Uterus (tissue), 4 donors: ENCODE results near the gene SNCAIP. TPM values are rescaled to one million over a fixed set of nuclear protein-coding genes. Genes with fewer than 3 reads are reported as not detected.

ENCODE experiments used
- DNase-seq, 2 donors: peaks; one replicate each; pipeline ENCODE4 v3.0.0-alpha.2; 2019 to 2020
- H3K27ac ChIP-seq, 2 donors: fragments of 200-600 bp; sonication (generic); 1 replicate in 1 of 2; 2 replicates in 1 of 2; pipeline ENCODE4 v1.5.1; 2016 to 2018
- H3K27me3 ChIP-seq, 2 donors: fragments of 200-600 bp; sonication (generic); one replicate each; pipeline ENCODE4 v1.5.1; 2018 to 2019; ENCODE audit warnings: control low read depth in 1 of 2
- H3K36me3 ChIP-seq, 2 donors: fragments of 200-600 bp; sonication (generic); one replicate each; pipeline ENCODE4 v1.5.1; 2019; ENCODE audit warnings: control low read depth in 1 of 2
- H3K4me1 ChIP-seq, 2 donors: fragments of 200-600 bp; sonication (generic); one replicate each; pipeline ENCODE4 v1.5.1; 2018 to 2019; ENCODE audit warnings: control low read depth in 1 of 2
- H3K4me3 ChIP-seq, 2 donors: fragments of 200-600 bp; sonication (generic); 1 replicate in 1 of 2; 2 replicates in 1 of 2; pipeline ENCODE4 v1.5.1; 2018 to 2019; ENCODE audit warnings: mild to moderate bottlenecking in 1 of 2
- H3K9me3 ChIP-seq, 2 donors: fragments of 200-600 bp; sonication (generic); one replicate each; pipeline ENCODE4 v1.5.1; 2019; ENCODE audit warnings: control low read depth in 1 of 2
- POLR2A ChIP-seq, 2 donors: fragments of 450-650 bp; IDR thresholded peaks; one replicate each; pipeline ENCODE4 v1.6.1; 2016; ENCODE audit warnings: antibody characterized with exemption in 2 of 2, mild to moderate bottlenecking in 1 of 2, moderate library complexity in 1 of 2
- intact Hi-C: fragments of 100-400 bp; cut with DNase I; formaldehyde crosslinking; loops from one replicate; pipeline ENCODE4 v1.15.1; 2023; ENCODE audit warnings: low total_unique reads
- total RNA-seq, 4 donors: library from RNA; depleted of rRNA in 3 of 4; stranded (reverse); fragments of >200 nt in 3 of 4; gene quantifications; one replicate each; pipeline versions ENCODE4 v1.1.0 to v1.2.4, GENCODE V29; 2014 to 2023
- TF ChIP-seq, protein P1 (sequence below), 4 experiments: fragments of 200-600 bp in 2 of 4; fragments of 450-650 bp in 2 of 4; sonication (generic) in 2 of 4; IDR thresholded peaks; one replicate each; pipeline ENCODE4 v1.5.1; 2016 to 2019; ENCODE audit warnings: antibody characterized with exemption in 4 of 4, mild to moderate bottlenecking in 2 of 4, moderate library complexity in 1 of 4
- donor health status: DM: yes; HTN: yes; CAD: no.

The SNCAIP gene
- total RNA-seq, 4 donors from 2014 or later: 15.3 to 104 (median 35.0) TPM

DNA sequence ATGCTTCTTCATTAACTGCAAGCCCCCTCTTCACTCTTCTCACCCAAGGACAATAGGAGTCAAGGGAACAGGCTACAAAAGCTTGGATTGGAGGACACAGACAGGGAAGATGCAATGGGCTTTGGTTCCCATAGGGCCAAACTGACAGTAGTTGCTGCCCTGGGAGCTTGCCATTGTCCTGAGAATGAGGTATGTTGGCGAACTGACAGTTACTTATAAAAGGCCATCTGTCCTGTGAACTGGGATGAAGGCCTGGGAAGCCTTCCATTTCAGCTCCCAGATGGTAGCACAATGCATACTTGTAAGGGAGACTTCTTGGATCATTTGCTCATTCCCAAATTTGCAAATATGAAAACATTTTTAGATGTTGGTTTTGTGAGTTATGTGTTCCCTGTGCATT is 88.9 kb downstream of the SNCAIP start:
- Histone ChIP-seq H3K4me1 (no peaks in the 10 kb centered on the region), H3K9me3 (no peaks in the 10 kb centered on the region), H3K36me3 (no peaks in the 10 kb centered on the region), H3K27ac (no peak overlapping the region), H3K27me3 (no peaks in the 10 kb centered on the region), H3K4me3 (no peak overlapping the region)
- intact Hi-C loops: no loop called here
- TF ChIP-seq, protein P1, sequence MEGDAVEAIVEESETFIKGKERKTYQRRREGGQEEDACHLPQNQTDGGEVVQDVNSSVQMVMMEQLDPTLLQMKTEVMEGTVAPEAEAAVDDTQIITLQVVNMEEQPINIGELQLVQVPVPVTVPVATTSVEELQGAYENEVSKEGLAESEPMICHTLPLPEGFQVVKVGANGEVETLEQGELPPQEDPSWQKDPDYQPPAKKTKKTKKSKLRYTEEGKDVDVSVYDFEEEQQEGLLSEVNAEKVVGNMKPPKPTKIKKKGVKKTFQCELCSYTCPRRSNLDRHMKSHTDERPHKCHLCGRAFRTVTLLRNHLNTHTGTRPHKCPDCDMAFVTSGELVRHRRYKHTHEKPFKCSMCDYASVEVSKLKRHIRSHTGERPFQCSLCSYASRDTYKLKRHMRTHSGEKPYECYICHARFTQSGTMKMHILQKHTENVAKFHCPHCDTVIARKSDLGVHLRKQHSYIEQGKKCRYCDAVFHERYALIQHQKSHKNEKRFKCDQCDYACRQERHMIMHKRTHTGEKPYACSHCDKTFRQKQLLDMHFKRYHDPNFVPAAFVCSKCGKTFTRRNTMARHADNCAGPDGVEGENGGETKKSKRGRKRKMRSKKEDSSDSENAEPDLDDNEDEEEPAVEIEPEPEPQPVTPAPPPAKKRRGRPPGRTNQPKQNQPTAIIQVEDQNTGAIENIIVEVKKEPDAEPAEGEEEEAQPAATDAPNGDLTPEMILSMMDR (IDR thresholded peaks at IDR 0.05): no peak
- TF ChIP-seq POLR2A (IDR thresholded peaks at IDR 0.05): no peak
- DNase-seq: no peak

DNA sequence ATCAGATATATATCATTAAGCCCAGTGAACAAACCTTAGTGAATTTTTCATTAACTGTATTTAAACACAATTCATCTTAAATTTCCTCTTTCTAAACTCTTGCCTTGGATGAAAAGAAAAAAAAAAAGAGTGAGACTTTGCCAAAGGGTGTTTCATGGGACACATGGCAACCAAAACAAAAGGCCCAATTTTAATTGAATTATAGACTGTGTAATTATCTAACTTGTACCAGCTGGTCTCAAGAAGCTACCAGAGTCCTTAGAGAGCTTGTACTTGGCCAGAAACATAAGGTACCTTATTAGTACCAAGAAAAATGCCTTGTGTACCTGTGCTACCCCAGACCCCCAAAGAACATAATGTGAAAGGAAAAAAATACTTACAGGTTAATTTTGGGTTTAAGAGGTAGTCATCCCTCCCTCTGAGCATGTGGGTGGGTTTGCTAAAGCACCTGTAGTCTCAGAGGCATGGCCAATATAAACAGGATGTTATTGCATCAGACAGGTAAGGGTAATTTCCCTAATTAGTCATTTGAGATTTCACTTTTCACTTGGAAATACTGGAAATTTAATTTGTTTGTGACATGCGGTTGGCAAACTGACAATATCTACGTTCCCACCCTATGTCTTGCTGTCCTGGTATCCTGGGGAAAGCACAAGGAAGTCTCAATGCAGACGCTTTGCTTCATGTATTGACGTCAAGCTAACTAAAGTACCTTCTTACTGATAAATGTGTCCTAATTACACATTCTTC is 90.1 kb downstream of the SNCAIP start:
- Histone ChIP-seq H3K27ac (no peak overlapping the region), H3K9me3 (no peaks in the 10 kb centered on the region), H3K27me3 (no peaks in the 10 kb centered on the region), H3K4me3 (no peak overlapping the region), H3K4me1 (no peaks in the 10 kb centered on the region), H3K36me3 (no peaks in the 10 kb centered on the region)
- intact Hi-C loops: no loop called here
- TF ChIP-seq, protein P1 (IDR thresholded peaks at IDR 0.05): no peak
- TF ChIP-seq POLR2A (IDR thresholded peaks at IDR 0.05): no peak
- no peak for DNase-seq

DNA sequence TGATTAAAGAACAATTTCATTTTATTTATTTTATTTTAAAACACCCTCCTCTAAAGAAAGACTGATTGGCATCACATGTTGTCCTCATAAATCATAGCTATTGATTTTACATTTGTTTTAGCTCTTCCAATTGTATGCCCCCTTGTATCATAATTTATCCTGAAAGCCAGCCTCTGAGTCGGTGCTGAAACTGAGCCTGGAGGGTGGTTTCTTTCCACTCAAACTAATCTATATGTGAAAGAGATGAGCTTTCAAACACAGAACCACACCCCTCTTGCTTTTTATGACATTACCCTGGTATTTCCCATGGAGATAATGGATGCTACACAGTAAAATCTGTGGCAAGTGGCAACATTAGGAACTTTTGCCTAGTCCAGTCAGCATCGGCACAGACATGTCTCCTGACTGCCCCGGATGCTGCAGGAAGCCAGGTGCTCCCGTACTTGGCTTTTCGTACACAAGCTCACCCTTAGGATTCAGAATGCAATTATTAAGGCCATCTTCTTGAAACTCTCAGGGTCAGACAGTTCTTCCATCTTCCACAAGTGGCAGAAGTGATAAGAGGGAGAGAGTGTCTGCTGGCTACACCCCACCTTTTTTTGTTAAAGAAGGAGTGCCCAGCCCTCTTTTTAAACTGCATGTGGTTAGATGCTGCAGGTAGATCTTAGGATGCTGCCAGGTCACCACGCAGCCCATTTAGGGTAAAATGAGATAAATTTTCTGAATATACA is 91.1 kb downstream of the SNCAIP start:
- H3K9me3 ChIP-seq: no peaks in the 10 kb centered on the region
- DNase-seq: no peak
- H3K27ac ChIP-seq: no peak overlapping the region
- intact Hi-C loops: no loop called here
- H3K27me3 ChIP-seq: no peaks in the 10 kb centered on the region
- no peaks in the 10 kb centered on the region for H3K4me1 ChIP-seq
- H3K4me3 ChIP-seq: no peak overlapping the region
- TF ChIP-seq, protein P1 (IDR thresholded peaks at IDR 0.05): no peak
- no peak for TF ChIP-seq POLR2A (IDR thresholded peaks at IDR 0.05)
- H3K36me3 ChIP-seq: no peaks in the 10 kb centered on the region

DNA sequence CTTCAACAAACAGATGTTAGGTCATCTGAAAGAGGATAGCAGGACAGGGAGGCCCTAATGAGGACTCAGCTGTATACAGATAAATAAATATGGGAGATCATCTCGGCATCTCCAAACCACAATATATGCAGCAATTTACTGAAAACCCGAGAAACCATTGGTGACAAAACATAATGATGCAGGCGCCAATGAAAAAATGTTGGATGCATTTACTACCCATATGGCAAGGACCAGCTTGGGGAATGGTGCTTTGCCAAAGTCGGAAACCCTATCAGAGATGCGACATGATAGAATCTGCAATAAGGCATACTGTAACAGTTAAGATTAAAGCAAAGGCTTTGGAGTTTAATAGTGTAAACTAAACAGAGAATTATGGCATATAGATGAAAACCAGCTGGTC is 92.0 kb downstream of the SNCAIP start:
- Histone ChIP-seq H3K36me3 (no peaks in the 10 kb centered on the region), H3K4me3 (no peak overlapping the region), H3K27me3 (no peaks in the 10 kb centered on the region), H3K27ac (no peak overlapping the region), H3K9me3 (no peaks in the 10 kb centered on the region), H3K4me1 (no peaks in the 10 kb centered on the region)
- TF ChIP-seq, protein P1 (IDR thresholded peaks at IDR 0.05): no peak
- TF ChIP-seq POLR2A (IDR thresholded peaks at IDR 0.05): no peak
- intact Hi-C loops: no loop called here
- no peak for DNase-seq

DNA sequence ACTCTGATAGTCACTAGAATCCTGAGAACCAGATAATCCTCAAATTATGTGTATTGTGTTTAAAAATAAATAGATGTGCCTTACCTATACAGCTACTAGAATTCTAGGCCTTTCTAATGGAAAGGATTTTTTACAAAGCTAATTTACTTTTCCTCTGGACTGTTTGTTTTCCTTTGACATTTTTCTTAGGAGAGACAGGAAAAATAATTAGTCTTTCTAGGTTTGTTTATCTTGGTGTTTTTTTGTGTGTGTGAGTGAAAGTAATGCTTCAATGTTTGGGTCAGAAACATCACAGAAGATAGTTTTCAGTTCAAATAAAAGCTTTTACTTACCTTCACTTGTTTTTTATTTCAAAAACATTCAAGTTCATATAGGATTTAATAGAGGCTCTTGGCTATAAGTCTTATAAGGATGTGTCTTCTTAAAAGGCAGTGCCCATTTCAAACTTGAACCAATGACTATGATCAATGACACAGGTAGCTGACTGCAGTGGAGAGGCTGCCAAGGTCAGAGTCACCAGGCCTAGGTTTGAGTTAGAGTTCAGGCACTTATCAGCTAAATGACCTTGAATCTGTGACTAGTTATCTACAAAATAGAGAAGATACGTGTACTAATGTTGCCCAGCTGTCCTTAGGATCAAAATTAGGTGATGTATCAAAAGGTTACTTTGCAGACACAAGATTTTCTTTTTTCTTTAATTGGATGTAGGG is 92.8 kb downstream of the SNCAIP start:
- H3K4me1 ChIP-seq: no peaks in the 10 kb centered on the region
- H3K36me3 ChIP-seq: no peaks in the 10 kb centered on the region
- no peak overlapping the region for H3K4me3 ChIP-seq
- DNase-seq: no peak
- TF ChIP-seq, protein P1 (IDR thresholded peaks at IDR 0.05): no peak
- no peak for TF ChIP-seq POLR2A (IDR thresholded peaks at IDR 0.05)
- H3K27me3 ChIP-seq: no peaks in the 10 kb centered on the region
- intact Hi-C loops: no loop called here
- no peak overlapping the region for H3K27ac ChIP-seq
- H3K9me3 ChIP-seq: no peaks in the 10 kb centered on the region
